RWPE1 (cell line): ENCODE results near the gene PLCD4.
A peak's percentile ranks its signal among the peaks of the same experiment; 100 is the strongest.

Experiments used
- CTCF ChIA-PET: fragments of 350-600 bp; sonication (Branson Sonifier 250); formaldehyde crosslinking; extraction: SDS; loops from one replicate; lab custom pipeline; 2021; lab: Yijun Ruan, JAX
- POLR2A ChIA-PET: fragments of 400-600 bp; formaldehyde crosslinking; extraction: SDS; loops from one replicate; lab custom pipeline; 2020; ENCODE audit warnings: antibody characterized with exemption; ENCODE audit not compliant: low non-redundant PET; lab: Yijun Ruan, JAX
- DNase-seq: peaks from one replicate; pipeline ENCODE4 v3.0.0; 2012; ENCODE audit warnings: low spot score
- H3K27ac ChIP-seq: fragments of 450-650 bp; 2 replicates; pipeline ENCODE4 v1.5.1; 2017
- CTCF ChIP-seq: fragments of 450-650 bp; conservative IDR thresholded peaks from 2 replicates; pipeline ENCODE4 v1.5.1; 2017; ENCODE audit warnings: low read depth, mild to moderate bottlenecking

Gene PLCD4

GRCh38 chr2:218577482-218578220, 30.0 kb upstream of the PLCD4 start:
- POLR2A ChIA-PET, result no interaction called here
- TF ChIP-seq CTCF, result no peak
- CTCF ChIA-PET, result interaction anchor here (0.6 to 0.8 kb wide), 3 partner anchors 9 to 965 kb away, joined by 3 to 4 read pairs (median 4); partner anchors contain the start of gene USP37
- DNase-seq, result no peak
- no peak overlapping the region for H3K27ac ChIP-seq

GRCh38 chr2:218578272-218578877, 29.3 kb upstream of the PLCD4 start:
- CTCF ChIA-PET, result interaction anchor here (0.7 to 0.8 kb wide), 2 partner anchors 10 to 964 kb away, joined by 3 to 4 read pairs; partner anchors contain the start of gene USP37
- POLR2A ChIA-PET, result no interaction called here
- H3K27ac ChIP-seq, result no peak overlapping the region
- DNase-seq, result no peak
- TF ChIP-seq CTCF, result no peak

- ChIA-PET CTCF (interaction anchor here (0.5 to 0.7 kb wide), 4 partner anchors 78 to 429 kb away, joined by 3 to 5 read pairs (median 4); no protein-coding TSS in a partner anchor), POLR2A (no interaction called here)
- H3K27ac ChIP-seq, result peak overlapping the region; percentile 71
- DNase-seq, result peak; percentile 65
- no peak for TF ChIP-seq CTCF
These were observed 25.6 kb upstream of the PLCD4 start for GRCh38 chr2:218582076-218582475.

- ChIA-PET CTCF (no interaction called here), POLR2A (no interaction called here)
- no peak for TF ChIP-seq CTCF
- H3K27ac ChIP-seq, result no peak overlapping the region
- no peak for DNase-seq
These were observed 23.5 kb upstream of the PLCD4 start for GRCh38 chr2:218583983-218584850.

- ChIA-PET CTCF (interaction anchor here (0.6 kb wide), 1 partner anchor 137 kb away, joined by 3 read pairs; no protein-coding TSS in a partner anchor), POLR2A (no interaction called here)
- H3K27ac ChIP-seq, result no peak overlapping the region
- no peak for TF ChIP-seq CTCF
- no peak for DNase-seq
These were observed 22.2 kb upstream of the PLCD4 start for GRCh38 chr2:218585541-218585940.

GRCh38 chr2:218605432-218605831, 2.3 kb upstream of the PLCD4 start:
- ChIA-PET CTCF (interaction anchor here (0.7 kb wide), 1 partner anchor 279 kb away, joined by 3 read pairs; no protein-coding TSS in a partner anchor), POLR2A (no interaction called here)
- no peak for DNase-seq
- H3K27ac ChIP-seq, result peak overlapping the region; percentile 63
- no peak for TF ChIP-seq CTCF
